Measurements from ENCODE around the gene SEMA5A.

SEMA5A gene

DNA sequence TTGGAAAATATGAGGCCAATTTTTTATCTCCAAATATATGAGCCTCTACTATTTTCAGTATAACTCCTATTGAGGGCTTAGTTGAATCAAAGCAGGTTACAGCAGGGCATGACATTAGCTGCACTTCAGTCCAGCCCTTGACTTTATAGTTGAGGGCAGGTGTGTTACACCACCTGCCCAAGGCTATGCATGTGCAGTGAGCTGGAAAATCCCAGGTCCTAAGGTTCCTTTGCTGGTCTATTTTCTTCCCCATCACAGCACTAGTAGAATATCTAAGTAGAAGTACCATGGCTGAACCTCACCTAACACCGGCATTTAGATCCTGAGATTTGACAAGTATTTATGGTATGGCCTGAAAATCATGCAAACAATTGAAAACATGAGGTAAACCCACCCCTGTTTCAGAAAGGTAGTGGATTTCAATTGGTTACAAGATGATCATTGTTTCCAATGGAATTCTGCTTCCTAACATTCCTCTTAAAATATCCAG is 201.1 kb downstream of the SEMA5A start:
- no peak for DNase-seq (ENCODE audit: insufficient read length)
- peak; percentile 14 for FAIRE-seq
- TF ChIP-seq TAF1 (IDR thresholded peaks at IDR 0.05; ENCODE audit: borderline replicate concordance, low read depth, low read length) (no peak), POLR2AphosphoS5 (IDR thresholded peaks at IDR 0.05; ENCODE audit: low read depth, low read length) (no peak), POLR2A (IDR thresholded peaks at IDR 0.05; ENCODE audit: low read depth, low read length) (no peak)

GRCh38 chr5:9343146-9343850 is 202.6 kb downstream of the SEMA5A start:
- DNase-seq (ENCODE audit: insufficient read length) (no peak), FAIRE-seq (no peak)
- TF ChIP-seq TAF1 (IDR thresholded peaks at IDR 0.05; ENCODE audit: borderline replicate concordance, low read depth, low read length) (no peak), POLR2A (IDR thresholded peaks at IDR 0.05; ENCODE audit: low read depth, low read length) (no peak), POLR2AphosphoS5 (IDR thresholded peaks at IDR 0.05; ENCODE audit: low read depth, low read length) (no peak)

DNA sequence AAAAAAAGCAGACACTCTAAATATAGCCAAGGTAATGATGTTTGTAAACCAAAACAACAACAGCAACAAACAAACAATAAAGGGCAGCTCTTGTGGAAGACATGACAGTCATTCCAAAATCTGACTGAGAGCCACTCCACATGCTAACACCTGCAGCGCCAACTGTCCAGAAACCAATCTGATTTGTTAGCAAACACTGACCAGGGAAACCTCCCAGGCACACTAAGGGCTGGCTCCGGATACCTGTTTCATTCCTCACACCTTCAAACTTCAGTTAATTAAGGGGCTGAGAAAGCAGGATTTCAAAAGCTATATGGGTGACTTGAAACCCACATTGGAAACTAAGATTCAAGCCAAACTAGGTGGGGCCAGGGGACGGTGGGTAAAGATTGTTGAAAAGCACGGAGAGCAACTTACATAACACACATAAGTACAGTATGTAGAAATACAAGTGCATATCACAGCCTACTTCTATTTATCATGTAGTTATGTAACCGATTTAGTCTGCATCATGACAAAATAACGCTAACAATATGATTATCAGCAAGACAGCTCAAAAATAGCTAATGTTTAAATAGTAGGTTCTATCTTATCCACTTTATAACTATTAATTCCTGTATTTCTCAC is 203.6 kb downstream of the SEMA5A start:
- DNase-seq (ENCODE audit: insufficient read length) (no peak), FAIRE-seq (no peak)
- TF ChIP-seq POLR2AphosphoS5 (IDR thresholded peaks at IDR 0.05; ENCODE audit: low read depth, low read length) (no peak), POLR2A (IDR thresholded peaks at IDR 0.05; ENCODE audit: low read depth, low read length) (no peak), TAF1 (IDR thresholded peaks at IDR 0.05; ENCODE audit: borderline replicate concordance, low read depth, low read length) (no peak)

DNA sequence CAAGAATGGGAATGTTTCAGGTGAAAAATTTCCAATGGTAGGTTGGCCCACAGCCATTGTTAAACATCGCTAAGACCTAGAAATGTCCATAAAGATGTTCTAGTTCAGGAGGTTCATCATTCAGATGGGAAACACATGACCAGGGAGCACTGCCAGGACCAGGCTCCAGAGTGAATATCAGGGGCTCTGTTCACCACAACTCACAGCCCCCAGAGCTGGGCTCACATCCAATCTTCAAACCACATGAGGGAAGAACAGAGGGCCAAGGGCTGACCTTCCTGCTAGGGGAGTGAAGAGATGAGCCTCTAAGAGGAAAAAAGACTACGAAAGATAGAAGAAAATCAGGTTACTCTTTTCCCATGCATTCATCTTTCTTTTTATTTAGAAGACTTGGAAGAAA is 205.8 kb downstream of the SEMA5A start:
- TF ChIP-seq TAF1 (IDR thresholded peaks at IDR 0.05; ENCODE audit: borderline replicate concordance, low read depth, low read length) (no peak), POLR2A (IDR thresholded peaks at IDR 0.05; ENCODE audit: low read depth, low read length) (no peak), POLR2AphosphoS5 (IDR thresholded peaks at IDR 0.05; ENCODE audit: low read depth, low read length) (no peak)
- FAIRE-seq (no peak), DNase-seq (ENCODE audit: insufficient read length) (no peak)

GRCh38 chr5:9339206-9339818 is 206.6 kb downstream of the SEMA5A start:
- DNase-seq (ENCODE audit: insufficient read length) (no peak), FAIRE-seq (peak; percentile 72)
- TF ChIP-seq POLR2A (IDR thresholded peaks at IDR 0.05; ENCODE audit: low read depth, low read length) (no peak), POLR2AphosphoS5 (IDR thresholded peaks at IDR 0.05; ENCODE audit: low read depth, low read length) (no peak), TAF1 (IDR thresholded peaks at IDR 0.05; ENCODE audit: borderline replicate concordance, low read depth, low read length) (no peak)

- FAIRE-seq (no peak), DNase-seq (ENCODE audit: insufficient read length) (no peak)
- TF ChIP-seq TAF1 (IDR thresholded peaks at IDR 0.05; ENCODE audit: borderline replicate concordance, low read depth, low read length), result no peak
- TF ChIP-seq POLR2AphosphoS5 (IDR thresholded peaks at IDR 0.05; ENCODE audit: low read depth, low read length), result no peak
- no peak for TF ChIP-seq POLR2A (IDR thresholded peaks at IDR 0.05; ENCODE audit: low read depth, low read length)
These were observed 207.1 kb downstream of the SEMA5A start for GRCh38 chr5:9338796-9339195.

DNA sequence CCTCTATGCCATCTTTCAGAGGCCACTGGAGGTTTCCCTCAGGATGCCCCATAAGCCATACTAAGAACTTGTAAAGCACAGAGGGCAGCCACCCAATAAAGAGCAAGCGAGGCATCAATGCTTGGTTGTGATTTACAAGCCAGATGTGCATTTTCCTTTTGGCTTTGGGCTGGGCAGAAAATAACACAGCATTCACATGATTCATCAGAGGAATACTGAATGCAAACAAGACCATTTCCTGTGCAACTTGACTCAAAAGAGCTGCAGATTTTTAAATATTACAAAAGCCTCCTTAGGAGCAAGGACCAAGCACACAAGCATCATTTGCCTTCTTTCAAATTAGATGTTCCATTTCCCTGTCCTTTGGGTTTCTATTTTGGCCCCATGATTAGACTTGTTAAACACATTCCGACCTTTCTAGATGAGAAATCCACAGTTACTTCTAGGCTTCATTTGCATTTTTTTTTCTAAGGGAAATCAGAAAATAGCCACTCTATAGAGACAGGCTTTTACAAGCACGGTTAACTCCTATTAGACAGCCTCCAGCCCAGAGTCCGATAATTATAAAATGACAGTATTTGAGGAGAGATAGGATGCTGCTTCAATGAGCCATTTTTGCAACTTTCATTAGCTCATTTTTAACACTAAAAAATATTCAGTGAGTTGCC is 207.8 kb downstream of the SEMA5A start:
- FAIRE-seq (no peak), DNase-seq (ENCODE audit: insufficient read length) (no peak)
- TF ChIP-seq POLR2AphosphoS5 (IDR thresholded peaks at IDR 0.05; ENCODE audit: low read depth, low read length), result no peak
- no peak for TF ChIP-seq TAF1 (IDR thresholded peaks at IDR 0.05; ENCODE audit: borderline replicate concordance, low read depth, low read length)
- no peak for TF ChIP-seq POLR2A (IDR thresholded peaks at IDR 0.05; ENCODE audit: low read depth, low read length)

DNA sequence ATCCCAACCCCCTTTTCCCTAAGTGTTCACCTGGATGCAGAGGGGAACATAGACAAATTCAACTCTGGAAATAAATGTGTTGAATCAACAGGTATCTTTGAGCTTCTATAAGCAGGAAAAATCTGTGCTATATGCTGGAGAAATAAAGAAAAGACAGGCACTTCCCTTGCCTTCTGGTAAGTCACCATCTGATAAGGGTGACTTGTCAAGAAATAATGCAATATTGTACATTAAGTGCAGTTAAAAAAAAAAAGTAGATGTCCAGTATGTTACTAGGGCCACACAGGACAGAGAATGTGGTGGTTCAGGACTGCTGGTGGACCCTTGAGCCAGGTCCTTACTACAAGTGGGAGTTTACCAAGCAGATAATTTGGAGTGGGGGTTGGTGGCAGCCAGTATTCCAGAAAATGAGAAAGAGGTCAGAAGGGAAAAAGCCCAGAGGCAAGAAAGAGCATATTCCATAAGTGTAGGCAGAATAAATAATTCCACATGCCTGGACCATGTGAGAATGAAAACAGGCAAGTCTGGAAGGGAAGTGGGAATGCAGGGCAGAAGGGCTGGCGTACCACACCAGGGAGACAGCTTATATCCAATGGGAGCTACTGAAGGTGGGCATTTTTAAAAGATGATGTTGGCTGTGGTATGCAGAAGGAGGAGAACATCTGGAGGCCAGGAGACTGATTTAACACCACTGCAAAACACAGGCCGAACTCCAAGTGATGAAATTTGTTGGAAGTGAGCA is 209.9 kb downstream of the SEMA5A start:
- DNase-seq (ENCODE audit: insufficient read length) (no peak), FAIRE-seq (no peak)
- TF ChIP-seq TAF1 (IDR thresholded peaks at IDR 0.05; ENCODE audit: borderline replicate concordance, low read depth, low read length), result no peak
- no peak for TF ChIP-seq POLR2AphosphoS5 (IDR thresholded peaks at IDR 0.05; ENCODE audit: low read depth, low read length)

DNA sequence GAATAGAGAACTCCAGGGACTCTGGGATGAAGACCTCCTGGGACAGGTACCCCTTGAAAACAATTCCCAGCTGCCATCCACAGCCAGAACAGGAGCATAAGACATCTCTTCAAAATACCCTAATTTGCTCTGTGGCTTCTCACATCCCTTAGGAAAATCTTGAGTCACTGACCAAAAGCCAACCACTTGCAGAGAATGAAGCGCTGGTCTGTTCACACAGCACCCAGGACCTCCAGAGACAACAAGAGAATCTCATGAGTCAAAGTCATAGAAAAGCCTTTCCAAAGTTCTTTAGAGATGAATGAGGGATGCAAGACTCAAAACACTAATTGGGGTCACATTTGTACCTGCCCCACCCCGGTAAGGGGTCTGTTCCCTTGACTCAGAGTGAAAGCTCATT is 210.6 kb downstream of the SEMA5A start:
- FAIRE-seq (no peak), DNase-seq (ENCODE audit: insufficient read length) (no peak)
- TF ChIP-seq TAF1 (IDR thresholded peaks at IDR 0.05; ENCODE audit: borderline replicate concordance, low read depth, low read length) (no peak), POLR2AphosphoS5 (IDR thresholded peaks at IDR 0.05; ENCODE audit: low read depth, low read length) (no peak), POLR2A (IDR thresholded peaks at IDR 0.05; ENCODE audit: low read depth, low read length) (no peak)

DNA sequence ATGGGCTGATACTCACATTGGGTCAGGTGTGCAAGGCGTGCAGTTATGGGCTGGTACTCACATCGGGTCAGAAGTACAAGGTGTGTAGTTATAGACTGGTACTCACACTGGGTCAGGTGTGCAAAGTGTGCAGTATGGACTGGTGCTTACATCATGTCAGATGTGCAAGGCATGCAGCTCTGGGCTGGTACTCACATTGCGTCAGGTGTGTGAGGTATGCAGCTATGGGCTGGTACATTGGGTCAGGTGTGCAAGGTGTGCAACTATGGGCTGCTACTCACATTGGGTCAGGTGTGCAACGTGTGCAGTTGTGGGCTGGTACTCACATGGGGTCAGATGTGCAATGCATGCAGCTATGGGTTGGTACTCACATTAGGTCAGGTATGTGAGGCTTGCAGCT is 213.8 kb downstream of the SEMA5A start:
- TF ChIP-seq TAF1 (IDR thresholded peaks at IDR 0.05; ENCODE audit: borderline replicate concordance, low read depth, low read length) (no peak), POLR2A (IDR thresholded peaks at IDR 0.05; ENCODE audit: low read depth, low read length) (no peak), POLR2AphosphoS5 (IDR thresholded peaks at IDR 0.05; ENCODE audit: low read depth, low read length) (no peak)
- DNase-seq (ENCODE audit: insufficient read length) (no peak), FAIRE-seq (no peak)

DNA sequence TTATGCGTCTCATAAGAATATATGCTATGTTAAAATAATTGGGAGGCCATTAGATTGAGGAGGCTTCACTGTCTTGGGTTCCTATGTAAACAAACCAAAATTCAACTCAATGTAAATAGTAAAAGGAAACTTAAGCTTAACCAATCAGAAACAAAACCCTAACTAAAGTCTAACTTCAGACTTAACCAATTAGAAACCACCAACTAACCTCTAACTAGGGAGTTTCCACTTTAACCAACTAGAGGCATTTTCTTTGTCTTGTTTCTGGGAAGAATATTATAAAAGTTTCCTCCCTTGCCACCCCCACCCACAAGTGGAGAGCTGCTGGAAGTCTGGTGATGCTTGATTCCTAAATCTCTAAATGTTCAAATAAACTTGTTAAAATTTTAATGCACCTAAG is 214.5 kb downstream of the SEMA5A start:
- no peak for DNase-seq (ENCODE audit: insufficient read length)
- FAIRE-seq, result no peak
- no peak for TF ChIP-seq TAF1 (IDR thresholded peaks at IDR 0.05; ENCODE audit: borderline replicate concordance, low read depth, low read length)
- no peak for TF ChIP-seq POLR2A (IDR thresholded peaks at IDR 0.05; ENCODE audit: low read depth, low read length)
- TF ChIP-seq POLR2AphosphoS5 (IDR thresholded peaks at IDR 0.05; ENCODE audit: low read depth, low read length), result no peak

Data from GM12892 (cell line).